ENCODE results near the gene CYP51A1.

CYP51A1 gene

GRCh38 chr7:92155108-92155739, 20.9 kb upstream of the CYP51A1 start:
- TF ChIP-seq POLR2AphosphoS5 (IDR thresholded peaks at IDR 0.05; ENCODE audit: low read depth), result no peak
- TF ChIP-seq SPI1 (IDR thresholded peaks at IDR 0.05; ENCODE audit: borderline replicate concordance, low read depth), result no peak
- no peak for TF ChIP-seq CTCF (IDR thresholded peaks at IDR 0.05; ENCODE audit: insufficient read depth, low read length)
- no peak for TF ChIP-seq GABPA (IDR thresholded peaks at IDR 0.05; ENCODE audit: low read depth)
- no peak for TF ChIP-seq REST (IDR thresholded peaks at IDR 0.05; ENCODE audit: insufficient replicate concordance, low read depth)
- no peak overlapping the region for H3K4me3 ChIP-seq (replicated peaks; ENCODE audit: insufficient read depth, low read length)
- no peak overlapping the region for H3K27ac ChIP-seq (replicated peaks)
- DNase-seq (ENCODE audit: low read depth in 1 of 2, low spot score in 1 of 2), result no peak
- no peaks in the 10 kb centered on the region for H3K27me3 ChIP-seq (ENCODE audit: insufficient read depth, poor library complexity, severe bottlenecking)

- H3K4me3 ChIP-seq (replicated peaks; ENCODE audit: insufficient read depth, low read length), result no peak overlapping the region
Measured at GRCh38 chr7:92150450-92151017, 16.3 kb upstream of the CYP51A1 start.

More at GRCh38 chr7:92150450-92151017, 16.3 kb upstream of the CYP51A1 start:
- no peaks in the 10 kb centered on the region for H3K27me3 ChIP-seq (ENCODE audit: insufficient read depth, poor library complexity, severe bottlenecking)
- no peak for DNase-seq (ENCODE audit: low read depth in 1 of 2, low spot score in 1 of 2)
- TF ChIP-seq REST (IDR thresholded peaks at IDR 0.05; ENCODE audit: insufficient replicate concordance, low read depth), result no peak
- no peak for TF ChIP-seq POLR2AphosphoS5 (IDR thresholded peaks at IDR 0.05; ENCODE audit: low read depth)
- TF ChIP-seq SPI1 (IDR thresholded peaks at IDR 0.05; ENCODE audit: borderline replicate concordance, low read depth), result no peak
- TF ChIP-seq CTCF (IDR thresholded peaks at IDR 0.05; ENCODE audit: insufficient read depth, low read length), result no peak
- TF ChIP-seq GABPA (IDR thresholded peaks at IDR 0.05; ENCODE audit: low read depth), result no peak
- H3K27ac ChIP-seq (replicated peaks), result no peak overlapping the region
